ENCODE measurements around the gene ETV4. TPM values are rescaled to one million over a fixed set of nuclear protein-coding genes. Genes with fewer than 3 reads are reported as not detected.

The ETV4 gene
- not detected for total RNA-seq

- intact Hi-C loops (cut with DNase I) = no loop called here
- Histone ChIP-seq H3K27ac (no peak within 1 kb of the TSS), H3K27me3 (no peaks in the 10 kb centered on the region), H3K4me1 (peaks cover 2 to 6% of the 10 kb centered on the region in 2 donors), H3K9me3 (no peaks in the 10 kb centered on the region), H3K4me3 (peak within 1 kb of the TSS; percentile 74 to 78), H3K36me3 (no peaks in the 10 kb centered on the region)
- peak; percentile 41 to 93 for DNase-seq (ENCODE audit: low spot score in 2 of 2)
- no peak for TF ChIP-seq CTCF (IDR thresholded peaks at IDR 0.05)
These were observed at the start of gene ETV4 for GRCh38 chr17:43546319-43547188. TSS of gene ETV4 (minus strand) at chr17:43546340. CDS start at chr17:43545617, 723 bp downstream.

DNA sequence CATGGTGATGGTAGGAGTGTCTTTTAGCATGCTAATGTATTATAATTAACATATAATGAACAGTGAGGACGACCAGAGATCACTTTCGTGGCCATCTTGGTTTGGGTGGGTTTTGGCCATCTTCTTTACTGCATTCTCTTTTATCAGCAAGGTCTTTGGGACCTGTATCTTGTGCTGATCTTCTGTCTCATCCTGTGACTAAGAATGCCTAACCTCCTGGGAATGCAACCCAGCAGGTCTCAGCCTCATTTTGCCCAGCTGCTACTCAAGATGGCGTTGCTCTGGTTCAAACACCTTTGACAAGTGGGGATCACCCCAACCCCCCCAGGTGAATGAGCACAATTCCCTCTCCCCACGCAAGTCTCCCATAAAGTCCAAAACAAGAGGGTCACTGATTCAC is 49.3 kb upstream of the ETV4 start:
- intact Hi-C loops (cut with DNase I) = no loop called here
- no peaks in the 10 kb centered on the region for H3K27me3 ChIP-seq

DNA sequence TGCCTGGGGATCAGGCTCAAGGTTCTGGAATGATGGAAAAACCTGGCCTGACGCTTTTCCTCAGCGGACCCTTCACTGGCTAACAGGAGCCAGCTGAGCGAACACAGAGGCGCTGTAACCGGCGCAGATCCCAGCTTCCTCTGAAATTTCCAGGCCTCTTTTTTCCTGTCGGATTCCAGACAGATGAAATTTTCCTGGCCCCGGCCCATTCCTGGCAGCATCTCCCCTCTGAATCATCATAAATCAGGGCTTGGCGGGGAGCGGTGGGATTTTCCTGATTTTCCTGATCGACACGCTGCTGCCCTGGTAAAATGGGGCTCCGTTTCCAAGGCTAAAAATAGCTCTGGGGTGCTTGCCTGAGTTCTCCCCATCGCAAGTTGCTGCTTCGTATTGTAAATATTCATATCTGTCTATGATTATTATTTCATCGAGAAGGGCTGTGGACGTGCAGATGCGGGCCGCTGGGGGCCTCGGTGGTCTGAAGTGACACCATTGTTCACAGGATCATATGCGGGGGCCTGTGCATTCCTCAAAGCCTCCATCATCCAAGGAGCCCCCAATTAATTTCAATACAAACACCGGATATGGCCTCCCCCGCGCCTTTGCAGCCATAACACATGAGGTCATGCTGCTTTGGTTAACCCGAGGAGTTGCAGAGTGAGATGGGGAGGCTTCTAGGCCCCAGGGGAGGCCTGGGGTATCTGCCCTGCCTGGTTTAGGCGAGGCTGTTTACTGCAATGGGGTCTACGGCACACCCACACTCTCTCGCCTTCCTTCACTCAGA is 45.8 kb upstream of the ETV4 start:
- Histone ChIP-seq H3K36me3 (no peaks in the 10 kb centered on the region), H3K4me1 (peaks cover 8 to 18% of the 10 kb centered on the region in 2 donors), H3K27ac (peak overlapping the region; percentile 83 to 85), H3K9me3 (no peaks in the 10 kb centered on the region), H3K27me3 (no peaks in the 10 kb centered on the region), H3K4me3 (peak overlapping the region in 1 of 2 donors; percentile 45)
- TF ChIP-seq CTCF (IDR thresholded peaks at IDR 0.05) = no peak
- DNase-seq (ENCODE audit: low spot score in 2 of 2) = peak; percentile 11 to 88
- intact Hi-C loops (cut with DNase I) = no loop called here

More for the DNA sequence above, 49.3 kb upstream of the ETV4 start:
- Histone ChIP-seq H3K27ac (no peak overlapping the region), H3K4me1 (peaks cover 8 to 18% of the 10 kb centered on the region in 2 donors), H3K36me3 (no peaks in the 10 kb centered on the region), H3K9me3 (no peaks in the 10 kb centered on the region), H3K4me3 (no peak overlapping the region)
- no peak for DNase-seq (ENCODE audit: low spot score in 2 of 2)
- no peak for TF ChIP-seq CTCF (IDR thresholded peaks at IDR 0.05)

- no peak for TF ChIP-seq CTCF (IDR thresholded peaks at IDR 0.05)
- no peak for DNase-seq (ENCODE audit: low spot score in 2 of 2)
- H3K36me3 ChIP-seq = no peaks in the 10 kb centered on the region
- H3K27ac ChIP-seq = peak overlapping the region; percentile 83 to 85
- no peaks in the 10 kb centered on the region for H3K27me3 ChIP-seq
- intact Hi-C loops (cut with DNase I) = no loop called here
- no peak overlapping the region for H3K4me3 ChIP-seq
- peaks cover 8 to 18% of the 10 kb centered on the region in 2 donors for H3K4me1 ChIP-seq
- H3K9me3 ChIP-seq = no peaks in the 10 kb centered on the region
These were observed 44.9 kb upstream of the ETV4 start for GRCh38 chr17:43591001-43591400.

DNA sequence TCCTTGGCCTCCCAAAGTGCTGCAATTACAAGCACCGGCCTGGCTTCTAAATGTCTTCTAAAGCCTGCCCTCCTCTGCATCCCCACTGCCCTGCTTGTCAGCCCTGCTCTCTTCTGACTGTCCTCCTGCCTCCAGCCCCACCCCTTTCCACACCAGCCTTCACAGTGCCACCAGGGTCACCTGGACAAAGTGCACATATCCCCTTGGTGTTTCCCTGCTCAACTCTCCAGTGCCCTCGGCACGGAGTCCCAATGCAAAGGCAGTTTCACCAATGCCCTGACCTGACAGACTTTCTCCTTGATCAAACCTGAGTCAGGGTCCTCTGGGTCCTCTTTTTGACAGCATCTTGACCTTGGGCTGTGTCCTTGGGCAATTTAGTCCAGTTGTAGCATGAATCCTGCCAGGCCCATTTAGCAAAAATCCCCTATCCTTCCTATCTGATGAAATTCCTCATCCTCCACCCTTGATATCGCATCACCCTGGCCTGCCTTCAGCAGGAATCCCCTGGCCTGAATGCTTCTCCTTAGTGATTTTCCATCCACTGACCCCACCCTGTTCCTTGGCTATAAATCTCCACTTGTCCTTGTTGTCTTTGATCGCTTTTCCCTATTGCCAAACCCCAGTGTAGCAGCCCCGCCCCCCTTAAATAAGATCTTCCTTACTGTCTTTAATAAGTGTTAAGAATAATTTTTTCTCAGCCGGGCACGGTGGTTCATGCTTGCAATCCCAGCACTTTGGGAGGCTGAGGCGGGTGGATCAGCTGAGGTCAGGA is 42.7 kb upstream of the ETV4 start:
- no peaks in the 10 kb centered on the region for H3K36me3 ChIP-seq
- no peak for DNase-seq (ENCODE audit: low spot score in 2 of 2)
- no peaks in the 10 kb centered on the region for H3K27me3 ChIP-seq
- no peak overlapping the region for H3K27ac ChIP-seq
- peaks cover 8 to 18% of the 10 kb centered on the region in 2 donors for H3K4me1 ChIP-seq
- H3K9me3 ChIP-seq = no peaks in the 10 kb centered on the region
- intact Hi-C loops (cut with DNase I) = no loop called here
- no peak overlapping the region for H3K4me3 ChIP-seq
- TF ChIP-seq CTCF (IDR thresholded peaks at IDR 0.05) = no peak
